ENCODE measurements around the gene SYT7. TPM values are rescaled to one million over a fixed set of nuclear protein-coding genes. Genes with fewer than 3 reads are reported as not detected.

The SYT7 gene
- total and polyA plus RNA-seq, 11 donors, result 12.4 to 34.7 (median 17.4) TPM

GRCh38 chr11:61507012-61507768 is 73.7 kb downstream of the SYT7 start:
- 69 to 82% (median 73%) methylated on average over 14 of the region's 14 CpGs for WGBS, 4 donors
- ATAC-seq, result no peak
- intact Hi-C loops (cut with DNase I), result no loop called here
- H3K27me3 ChIP-seq, result peaks cover 7 to 64% (median 39%) of the 10 kb centered on the region in 9 donors
- no peak overlapping the region for H3K4me3 ChIP-seq
- H3K27ac ChIP-seq, result no peak overlapping the region
- TF ChIP-seq POLR2A (IDR thresholded peaks at IDR 0.05), result no peak
- no peak for TF ChIP-seq CTCF (IDR thresholded peaks at IDR 0.05)
- DNase-seq, result no peak
- H3K4me1 ChIP-seq, result peaks cover 0 to 20% (median 9%) of the 10 kb centered on the region in 12 donors
- H3K9me3 ChIP-seq, result no peaks in the 10 kb centered on the region
- H3K36me3 ChIP-seq, result no peaks in the 10 kb centered on the region

GRCh38 chr11:61505640-61506155 is 75.2 kb downstream of the SYT7 start:
- intact Hi-C loops (cut with DNase I), result no loop called here
- TF ChIP-seq CTCF (IDR thresholded peaks at IDR 0.05), result no peak
- no peak for TF ChIP-seq POLR2A (IDR thresholded peaks at IDR 0.05)
- H3K36me3 ChIP-seq, result no peaks in the 10 kb centered on the region
- peaks cover 0 to 18% (median 9%) of the 10 kb centered on the region in 12 donors for H3K4me1 ChIP-seq
- no peak for DNase-seq
- no peak for ATAC-seq
- H3K27ac ChIP-seq, result no peak overlapping the region
- H3K27me3 ChIP-seq, result peaks cover 7 to 50% (median 34%) of the 10 kb centered on the region in 9 donors
- no peak overlapping the region for H3K4me3 ChIP-seq
- H3K9me3 ChIP-seq, result no peaks in the 10 kb centered on the region
- WGBS, 4 donors, result 58 to 74% (median 69%) methylated on average over 9 to 10 of the region's 10 CpGs

- no peaks in the 10 kb centered on the region for H3K9me3 ChIP-seq
- 84 to 93% (median 87%) methylated on average over 5 of the region's 5 CpGs for WGBS, 4 donors
- no peaks in the 10 kb centered on the region for H3K36me3 ChIP-seq
- H3K27ac ChIP-seq, result no peak overlapping the region
- peaks cover 7 to 45% (median 28%) of the 10 kb centered on the region in 9 donors for H3K27me3 ChIP-seq
- TF ChIP-seq CTCF (IDR thresholded peaks at IDR 0.05) (no peak), POLR2A (IDR thresholded peaks at IDR 0.05) (no peak)
- ATAC-seq (no peak), DNase-seq (no peak)
- H3K4me3 ChIP-seq, result no peak overlapping the region
- H3K4me1 ChIP-seq, result peaks cover 0 to 18% (median 9%) of the 10 kb centered on the region in 12 donors
- intact Hi-C loops (cut with DNase I), result no loop called here
These were observed 75.8 kb downstream of the SYT7 start for GRCh38 chr11:61505106-61505505.

- intact Hi-C loops (cut with DNase I), result no loop called here
- Histone ChIP-seq H3K4me3 (no peak overlapping the region), H3K27ac (no peak overlapping the region), H3K27me3 (peaks cover 0 to 28% (median 15%) of the 10 kb centered on the region in 9 donors), H3K4me1 (peaks cover 0 to 4% (median 0%) of the 10 kb centered on the region in 12 donors), H3K36me3 (no peaks in the 10 kb centered on the region), H3K9me3 (no peaks in the 10 kb centered on the region)
- TF ChIP-seq CTCF (IDR thresholded peaks at IDR 0.05) (no peak), POLR2A (IDR thresholded peaks at IDR 0.05) (no peak)
- ATAC-seq (peak in 1 of 4 donors; percentile 16), DNase-seq (no peak)
- WGBS, 4 donors, result 83 to 89% (median 85%) methylated on average over 8 of the region's 8 CpGs
These were observed 77.6 kb downstream of the SYT7 start for GRCh38 chr11:61503135-61503770.

Measured in heart left ventricle (tissue), 16 donors.